SK-N-SH (cell line): ENCODE data around the gene HUS1. TPM values are rescaled to one million over a fixed set of nuclear protein-coding genes. Genes with fewer than 3 reads are reported as not detected.

ENCODE experiments used
- CTCF ChIA-PET: fragments of 300-600, 350-600 bp; formaldehyde crosslinking; extraction: SDS; loops from one replicate; lab custom pipeline; 2021; lab: Yijun Ruan, JAX
- POLR2A ChIA-PET: fragments of 350-600 bp; sonication (Branson Sonifier 250); formaldehyde crosslinking; extraction: SDS; loops from one replicate; lab custom pipeline; 2020; ENCODE audit warnings: antibody characterized with exemption, inconsistent platforms; lab: Yijun Ruan, JAX
- DNase-seq: peaks from one replicate; pipeline ENCODE4 v3.0.0; 2012
- H2AFZ ChIP-seq: fragments of 200-600 bp; sonication (generic); 2 replicates; pipeline ENCODE4 v1.8.1; 2016; ENCODE audit warnings: antibody characterized with exemption, mild to moderate bottlenecking, low read depth
- H3F3A ChIP-seq: fragments of 200-600 bp; sonication (generic); replicated peaks from 2 replicates; pipeline ENCODE3; 2016; ENCODE audit warnings: antibody characterized with exemption, mild to moderate bottlenecking; ENCODE audit not compliant: insufficient read depth
- H3K27ac ChIP-seq, 2 experiments: fragments of 200-500 bp in 1 of 2; fragments of 200-600 bp in 1 of 2; sonication (Bioruptor generic) in 1 of 2; sonication (generic), shearing (Covaris generic) in 1 of 2; 2 replicates each; pipeline versions ENCODE4 v1.5.1 to v1.6.1; 2014 to 2016; ENCODE audit warnings: low read depth in 2 of 2, inconsistent platforms in 1 of 2, low read length in 1 of 2, mild to moderate bottlenecking in 1 of 2, mixed read lengths in 1 of 2
- H3K27me3 ChIP-seq: fragments of 200-600 bp; sonication (generic), shearing (Covaris generic); 2 replicates; pipeline ENCODE4 v1.6.1; 2016; ENCODE audit warnings: mixed run types; ENCODE audit not compliant: insufficient read depth
- H3K36me3 ChIP-seq, 2 experiments: fragments of 200-500 bp in 1 of 2; fragments of 200-600 bp in 1 of 2; sonication (Bioruptor generic) in 1 of 2; sonication (generic) in 1 of 2; replicated peaks in 1 of 2; 2 replicates each; pipeline versions ENCODE3 to v1.5.1; 2014 to 2016; ENCODE audit warnings: low read length in 1 of 2, mild to moderate bottlenecking in 1 of 2; ENCODE audit not compliant: insufficient read depth in 2 of 2, control insufficient read depth in 1 of 2
- H3K4me1 ChIP-seq, 2 experiments: fragments of 200-500 bp in 1 of 2; fragments of 200-600 bp in 1 of 2; sonication (Bioruptor generic) in 1 of 2; sonication (generic), shearing (Covaris generic) in 1 of 2; 2 replicates each; pipeline versions ENCODE4 v1.5.1 to v1.6.1; 2014 to 2016; ENCODE audit warnings: low read depth in 1 of 2, low read length in 1 of 2, mixed run types in 1 of 2; ENCODE audit not compliant: insufficient read depth in 2 of 2, control insufficient read depth in 1 of 2
- H3K4me2 ChIP-seq: fragments of 200-600 bp; sonication (generic), shearing (Covaris generic); 2 replicates; pipeline ENCODE4 v1.6.1; 2017; ENCODE audit warnings: mixed run types
- H3K4me3 ChIP-seq, 2 experiments: fragments of 200-500 bp in 1 of 2; fragments of 200-600 bp in 1 of 2; sonication (Bioruptor generic) in 1 of 2; sonication (generic), shearing (Covaris generic) in 1 of 2; 2 replicates each; pipeline versions ENCODE4 v1.5.1 to v1.8.1; 2014 to 2016; ENCODE audit warnings: low read depth in 2 of 2, inconsistent platforms in 1 of 2, low read length in 1 of 2, mild to moderate bottlenecking in 1 of 2, mixed read lengths in 1 of 2, moderate library complexity in 1 of 2
- H3K79me2 ChIP-seq: fragments of 200-600 bp; sonication (generic); 2 replicates; pipeline ENCODE4 v1.8.1; 2017; ENCODE audit warnings: mild to moderate bottlenecking; ENCODE audit not compliant: insufficient read depth
- H3K9ac ChIP-seq: fragments of 200-600 bp; sonication (generic); 2 replicates; pipeline ENCODE4 v1.6.1; 2017; ENCODE audit warnings: mixed run types
- H3K9me2 ChIP-seq: fragments of 200-600 bp; sonication (generic); 2 replicates; pipeline ENCODE4 v1.6.1; 2017; ENCODE audit warnings: mixed run types
- H3K9me3 ChIP-seq: fragments of 200-600 bp; sonication (generic); 2 replicates; pipeline ENCODE4 v1.6.1; 2017; ENCODE audit warnings: mixed run types, mild to moderate bottlenecking, moderate library complexity
- H4K20me1 ChIP-seq: fragments of 200-600 bp; sonication (generic); 2 replicates; pipeline ENCODE4 v1.6.1; 2017; ENCODE audit warnings: mild to moderate bottlenecking, mixed run types; ENCODE audit not compliant: insufficient read depth
- CHD2 ChIP-seq: fragments of 150-350 bp; IDR thresholded peaks from 2 replicates; pipeline ENCODE4 v1.6.1; 2018; ENCODE audit warnings: low read length; ENCODE audit not compliant: partially characterized antibody
- EP300 ChIP-seq, 2 experiments: IDR thresholded peaks; 2 replicates each; pipeline versions ENCODE4 v1.4.0 to v1.6.1; 2012; ENCODE audit warnings: borderline replicate concordance in 1 of 2, low read depth in 1 of 2, low read length in 1 of 2
- EZH2phosphoT487 ChIP-seq: fragments of 200-600 bp; sonication (generic); IDR thresholded peaks from 2 replicates; pipeline ENCODE4 v1.6.1; 2017; ENCODE audit warnings: low read depth, mixed run types, mild to moderate bottlenecking, antibody characterized with exemption, moderate library complexity, borderline replicate concordance
- FOXM1 ChIP-seq: IDR thresholded peaks from 2 replicates; pipeline ENCODE4 v1.4.0; 2012; ENCODE audit warnings: low read depth, mild to moderate bottlenecking
- JUND ChIP-seq: IDR thresholded peaks from 2 replicates; pipeline ENCODE4 v1.4.0; 2012
- MEF2A ChIP-seq: IDR thresholded peaks from 2 replicates; pipeline ENCODE4 v1.4.0; 2012; ENCODE audit warnings: low read depth, borderline replicate concordance
- MXI1 ChIP-seq: IDR thresholded peaks from 2 replicates; pipeline ENCODE4 v1.6.1; 2012; ENCODE audit warnings: mild to moderate bottlenecking, low read depth, low read length, improper control_type of control experiment
- NFIC ChIP-seq: IDR thresholded peaks from 2 replicates; pipeline ENCODE4 v1.4.0; 2012; ENCODE audit warnings: borderline replicate concordance
- RAD21 ChIP-seq: IDR thresholded peaks from 2 replicates; pipeline ENCODE4 v1.6.1; 2012; ENCODE audit warnings: mild to moderate bottlenecking, low read length
- RCOR1 ChIP-seq: fragments of 150-350 bp; IDR thresholded peaks from 2 replicates; pipeline ENCODE4 v1.6.1; 2017; ENCODE audit warnings: antibody characterized with exemption, low read length
- REST ChIP-seq: IDR thresholded peaks from 2 replicates; pipeline ENCODE4 v1.6.1; 2012; ENCODE audit warnings: mild to moderate bottlenecking, low read depth, low read length, moderate library complexity
- RXRA ChIP-seq: IDR thresholded peaks from 2 replicates; pipeline ENCODE4 v1.4.0; 2012; ENCODE audit warnings: low read depth, mild to moderate bottlenecking, borderline replicate concordance
- SMC3 ChIP-seq: IDR thresholded peaks from 2 replicates; pipeline ENCODE4 v1.6.1; 2012; ENCODE audit warnings: low read depth, low read length, improper control_type of control experiment
- TAF1 ChIP-seq: IDR thresholded peaks from 2 replicates; pipeline ENCODE4 v1.6.1; 2012; ENCODE audit warnings: low read depth, mild to moderate bottlenecking, low read length, moderate library complexity, borderline replicate concordance
- USF2 ChIP-seq: fragments of 150-350 bp; IDR thresholded peaks from 2 replicates; pipeline ENCODE4 v1.6.1; 2017; ENCODE audit warnings: antibody characterized with exemption, low read length, low read depth, borderline replicate concordance
- YY1 ChIP-seq: IDR thresholded peaks from 2 replicates; pipeline ENCODE4 v1.4.0; 2012; ENCODE audit warnings: low read depth, mild to moderate bottlenecking
- WGBS: methylation state at CpG from one replicate; pipeline ENCODE4 v1.1.6; 2017; ENCODE audit warnings: low lambda C conversion rate; 5-methylcytosine and 5-hydroxymethylcytosine counted together
- polyA plus RNA-seq, 3 experiments: library from polyadenylated mRNA; depleted of rRNA; stranded (reverse); fragments of >200 nt; gene quantifications; 2 replicates each; pipeline ENCODE4 v1.2.3, GENCODE V29; 2012
- TF ChIP-seq, protein P1 (sequence below): IDR thresholded peaks from 2 replicates; pipeline ENCODE4 v1.4.0; 2012; ENCODE audit warnings: low read depth, borderline replicate concordance

The HUS1 gene
- polyA plus RNA-seq, 1 of the 3 experiments (the other 2 are of a cell fraction): 17.8 TPM

- H3K79me2 ChIP-seq: no peaks in the 10 kb centered on the region
- DNase-seq: no peak
- no peaks in the 10 kb centered on the region for H3F3A ChIP-seq
- H3K9me3 ChIP-seq: no peaks in the 10 kb centered on the region
- H3K9ac ChIP-seq: no peak overlapping the region
- TF ChIP-seq RAD21 (no peak), RCOR1 (no peak), EZH2phosphoT487 (no peak), NFIC (no peak), YY1 (no peak), REST (no peak), RXRA (no peak), USF2 (no peak), FOXM1 (no peak), TAF1 (no peak), SMC3 (no peak), CHD2 (no peak), EP300 (IDR thresholded peaks at IDR 0.05; ENCODE audit: borderline replicate concordance in 1 of 2, low read depth in 1 of 2, low read length in 1 of 2) (no peak), MEF2A (no peak), MXI1 (no peak), JUND (no peak)
- TF ChIP-seq, protein P1, sequence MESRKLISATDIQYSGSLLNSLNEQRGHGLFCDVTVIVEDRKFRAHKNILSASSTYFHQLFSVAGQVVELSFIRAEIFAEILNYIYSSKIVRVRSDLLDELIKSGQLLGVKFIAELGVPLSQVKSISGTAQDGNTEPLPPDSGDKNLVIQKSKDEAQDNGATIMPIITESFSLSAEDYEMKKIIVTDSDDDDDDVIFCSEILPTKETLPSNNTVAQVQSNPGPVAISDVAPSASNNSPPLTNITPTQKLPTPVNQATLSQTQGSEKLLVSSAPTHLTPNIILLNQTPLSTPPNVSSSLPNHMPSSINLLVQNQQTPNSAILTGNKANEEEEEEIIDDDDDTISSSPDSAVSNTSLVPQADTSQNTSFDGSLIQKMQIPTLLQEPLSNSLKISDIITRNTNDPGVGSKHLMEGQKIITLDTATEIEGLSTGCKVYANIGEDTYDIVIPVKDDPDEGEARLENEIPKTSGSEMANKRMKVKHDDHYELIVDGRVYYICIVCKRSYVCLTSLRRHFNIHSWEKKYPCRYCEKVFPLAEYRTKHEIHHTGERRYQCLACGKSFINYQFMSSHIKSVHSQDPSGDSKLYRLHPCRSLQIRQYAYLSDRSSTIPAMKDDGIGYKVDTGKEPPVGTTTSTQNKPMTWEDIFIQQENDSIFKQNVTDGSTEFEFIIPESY: no peak
- no peaks in the 10 kb centered on the region for H3K27me3 ChIP-seq
- H3K4me3 ChIP-seq: no peak overlapping the region
- H3K9me2 ChIP-seq: no peaks in the 10 kb centered on the region
- no peaks in the 10 kb centered on the region for H4K20me1 ChIP-seq
- CTCF ChIA-PET: interaction anchor here (5.1 to 12.4 kb wide), 2 partner anchors 15 to 161 kb away, joined by 27 to 221 read pairs; no protein-coding TSS in a partner anchor
- H2AFZ ChIP-seq: no peak overlapping the region
- peaks cover 10 to 11% of the 10 kb centered on the region in 2 experiments for H3K36me3 ChIP-seq
- no peak overlapping the region for H3K4me2 ChIP-seq
- WGBS: 80% methylated on average over 4 of the region's 4 CpGs
- POLR2A ChIA-PET: no interaction called here
- no peak overlapping the region for H3K27ac ChIP-seq
- peaks cover 3 to 7% of the 10 kb centered on the region in 2 experiments; a peak in 1 of 4 replicates for H3K4me1 ChIP-seq
These were observed 29.7 kb downstream of the HUS1 start for GRCh38 chr7:47949703-47950102.
